Right hindlimb (tissue), 1 donor: ENCODE results near the gene SLC25A42.
"Not testable (repeated sequence)": the region's sequence is repeated elsewhere in the genome, so short reads cannot be mapped to it uniquely, and the experiment has no call there.

Source experiments
- DNase-seq: peaks from one replicate; pipeline ENCODE4 v3.0.0-alpha.2; 2018

Gene SLC25A42, protein sequence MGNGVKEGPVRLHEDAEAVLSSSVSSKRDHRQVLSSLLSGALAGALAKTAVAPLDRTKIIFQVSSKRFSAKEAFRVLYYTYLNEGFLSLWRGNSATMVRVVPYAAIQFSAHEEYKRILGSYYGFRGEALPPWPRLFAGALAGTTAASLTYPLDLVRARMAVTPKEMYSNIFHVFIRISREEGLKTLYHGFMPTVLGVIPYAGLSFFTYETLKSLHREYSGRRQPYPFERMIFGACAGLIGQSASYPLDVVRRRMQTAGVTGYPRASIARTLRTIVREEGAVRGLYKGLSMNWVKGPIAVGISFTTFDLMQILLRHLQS

DNA sequence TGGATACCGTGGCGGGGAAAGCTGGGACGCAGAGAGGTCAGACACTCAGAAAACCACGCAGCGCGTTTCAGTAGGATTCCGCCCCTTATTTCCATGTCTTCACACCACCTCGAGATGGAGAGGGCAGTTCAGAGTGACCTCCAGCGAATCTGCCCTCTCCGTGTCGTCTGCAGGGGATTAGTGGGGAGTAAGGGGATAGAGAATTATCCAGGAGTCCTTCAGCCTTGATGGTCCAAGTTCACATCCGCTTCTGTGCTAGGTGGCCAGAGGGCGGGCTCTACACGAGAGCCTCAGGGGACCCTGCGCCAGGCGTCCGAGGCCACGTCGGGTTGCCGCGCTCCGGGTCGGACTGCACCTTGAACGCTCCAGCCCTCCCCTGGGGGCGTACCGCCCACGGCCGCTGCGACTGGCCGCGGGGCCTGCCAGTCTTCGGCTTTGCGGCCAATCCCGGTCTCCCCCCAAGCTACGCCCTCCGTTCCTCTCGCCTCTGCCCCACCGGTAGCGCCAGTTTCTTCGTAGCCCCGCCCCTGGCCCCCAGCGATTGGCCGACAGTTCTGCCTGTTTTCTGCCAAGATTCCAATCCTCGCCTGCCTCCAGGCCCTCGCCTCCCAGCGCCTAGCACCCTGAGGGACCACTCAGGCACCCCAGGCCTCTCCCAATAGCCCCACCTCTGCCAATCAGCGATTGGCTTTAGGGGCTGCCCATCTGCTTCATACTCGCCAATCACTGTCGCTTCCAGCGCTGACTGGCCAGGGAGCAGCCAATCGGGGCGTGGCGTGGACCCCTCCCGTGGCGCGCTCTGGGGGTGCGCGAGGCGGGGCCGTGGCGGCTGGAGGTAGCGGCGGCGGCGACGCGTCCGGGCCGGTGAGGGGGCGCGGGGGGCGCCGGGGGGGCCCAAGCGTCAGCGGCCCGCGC lies at the start of gene SLC25A42:
TSS of gene SLC25A42 (plus strand) at position 812 of the 915 bp plus-strand sequence. CDS start 32,131 bp downstream, outside the sequence.
- DNase-seq = peak; percentile 100

DNA sequence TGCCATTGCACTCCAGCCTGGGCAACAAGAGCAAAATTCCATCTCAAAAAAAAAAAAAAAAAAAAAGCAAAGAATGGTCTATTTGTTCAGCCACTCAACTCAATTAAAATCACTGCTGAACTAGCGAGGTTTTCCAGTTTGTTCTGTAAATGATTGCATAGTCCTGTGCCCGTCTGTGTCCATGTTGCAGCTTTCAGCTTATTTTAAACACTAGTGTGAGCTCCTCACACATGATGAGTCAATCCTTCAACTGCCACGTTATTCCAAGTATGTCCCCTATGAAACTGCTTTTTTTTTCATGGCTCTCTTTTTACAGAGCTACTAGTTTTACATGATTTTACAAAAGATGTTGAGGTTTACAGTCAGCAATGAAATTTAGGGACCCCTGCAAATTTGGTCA lies 42.7 kb upstream of the SLC25A42 start:
- DNase-seq = no peak

DNA sequence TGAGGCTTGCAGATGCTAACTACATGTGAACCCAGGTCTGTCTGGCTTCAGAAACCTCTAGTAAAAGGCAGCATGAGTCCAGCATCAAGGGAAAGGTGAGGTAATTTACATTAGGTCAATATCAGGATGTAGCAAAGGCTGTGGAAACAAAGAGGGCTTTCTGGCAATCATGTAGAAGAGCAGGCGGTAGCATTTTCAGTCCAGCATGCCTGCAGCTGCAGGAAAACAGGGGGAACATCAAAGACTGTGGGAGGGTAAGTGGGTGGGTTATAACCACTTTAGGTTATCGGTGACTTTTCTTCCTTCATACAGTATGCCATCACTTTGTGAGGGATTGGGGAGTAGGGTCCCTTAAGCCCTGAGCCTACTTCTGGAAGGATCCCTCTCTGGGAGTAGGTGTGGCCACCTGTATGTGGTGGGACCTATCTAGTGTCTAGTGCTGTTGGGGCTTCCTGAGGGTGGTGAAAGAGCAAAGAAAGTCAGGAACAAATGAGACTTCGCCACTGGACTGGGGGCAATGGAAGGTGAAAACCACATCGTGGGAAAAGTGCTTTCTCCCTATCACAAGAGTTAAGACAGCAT lies 41.3 kb upstream of the SLC25A42 start:
- no peak for DNase-seq

DNA sequence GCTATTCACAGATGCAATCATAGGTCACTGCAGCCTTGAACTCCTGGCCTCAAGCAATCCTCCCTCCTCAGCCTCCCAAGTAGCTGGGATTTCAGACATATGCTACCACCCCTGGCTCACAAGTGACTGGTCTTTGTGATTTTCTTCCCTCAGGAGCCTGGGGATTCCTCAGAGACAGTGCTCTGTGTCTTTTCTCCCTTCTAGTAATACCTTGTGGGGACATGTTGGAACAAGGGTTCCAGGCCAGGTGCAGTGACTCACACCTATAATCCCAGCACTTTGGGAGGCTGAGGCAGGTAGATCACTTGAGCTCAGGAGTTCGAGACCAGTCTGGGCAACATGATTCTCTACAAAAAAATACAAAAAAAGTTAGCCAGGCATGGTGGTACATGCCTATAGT lies 40.4 kb upstream of the SLC25A42 start:
- DNase-seq = not testable (repeated sequence)

DNA sequence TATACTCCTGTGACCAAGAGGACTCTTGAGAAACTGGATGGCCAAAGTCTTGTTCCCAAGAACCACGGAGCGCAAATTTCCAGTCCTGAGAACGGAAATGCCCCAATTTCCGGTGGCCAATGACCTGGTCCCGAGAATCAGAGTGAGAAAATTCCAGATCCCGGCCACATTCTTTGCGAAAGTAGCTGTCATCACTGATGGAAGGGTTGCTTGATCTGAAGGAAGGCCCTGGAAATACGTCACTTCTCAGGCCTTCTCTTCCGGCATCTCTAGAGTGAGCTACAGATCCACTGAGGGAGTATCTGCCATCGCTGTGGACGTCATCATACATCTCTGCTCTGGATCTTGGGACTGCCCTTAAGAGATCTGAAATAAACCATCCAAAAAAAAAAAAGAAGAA lies 37.9 kb upstream of the SLC25A42 start:
- no peak for DNase-seq

DNA sequence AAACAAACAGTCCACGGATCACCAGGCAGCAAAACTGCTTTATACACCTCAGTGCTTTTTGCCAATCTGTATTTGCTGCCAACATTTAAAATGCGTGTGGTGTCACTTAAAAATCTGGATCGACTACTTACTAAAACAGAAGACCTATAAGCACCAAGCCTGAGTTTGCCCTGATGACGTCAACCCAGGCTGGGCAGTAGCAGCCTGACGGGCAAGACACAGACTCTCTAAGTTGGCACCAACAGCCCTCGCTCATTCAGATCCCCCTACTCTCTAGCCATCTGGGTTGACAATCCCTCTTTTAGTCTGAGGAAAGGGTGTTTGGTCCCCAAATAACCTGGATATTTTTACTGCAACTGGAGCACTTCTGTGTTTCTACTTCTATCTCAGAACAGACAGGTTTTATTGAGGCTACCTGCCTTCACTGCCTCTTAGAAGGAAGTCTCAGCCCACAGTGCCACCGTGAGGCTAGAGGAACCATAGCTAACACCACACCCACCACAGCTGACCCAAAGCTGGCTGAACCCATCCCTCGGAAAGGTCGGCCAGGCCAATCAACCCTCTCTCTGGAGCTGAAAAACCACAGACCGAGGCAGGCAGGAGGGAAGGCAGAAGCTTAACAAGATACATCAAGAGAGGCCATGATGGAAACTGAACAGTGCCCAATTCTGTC lies 37.4 kb upstream of the SLC25A42 start:
- no peak for DNase-seq

DNA sequence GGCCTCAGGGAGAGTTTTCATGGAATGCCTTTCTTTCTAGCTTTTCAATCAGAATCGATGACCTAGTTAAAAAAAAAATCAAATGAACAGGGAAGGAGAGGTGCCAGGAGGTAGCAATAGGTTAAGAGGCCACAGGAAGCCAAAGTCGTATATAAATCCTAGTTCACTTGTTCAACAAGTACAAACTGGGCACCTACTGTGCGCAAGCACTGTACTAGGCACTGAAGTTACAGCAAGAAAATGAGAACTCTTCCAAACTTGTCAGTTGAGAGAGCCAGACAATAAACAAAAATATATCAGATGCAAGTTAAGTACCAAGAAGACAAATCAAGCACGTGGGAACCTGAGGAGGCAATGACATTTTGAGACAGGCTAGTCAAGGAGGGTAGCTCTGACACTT lies 36.6 kb upstream of the SLC25A42 start:
- no peak for DNase-seq

DNA sequence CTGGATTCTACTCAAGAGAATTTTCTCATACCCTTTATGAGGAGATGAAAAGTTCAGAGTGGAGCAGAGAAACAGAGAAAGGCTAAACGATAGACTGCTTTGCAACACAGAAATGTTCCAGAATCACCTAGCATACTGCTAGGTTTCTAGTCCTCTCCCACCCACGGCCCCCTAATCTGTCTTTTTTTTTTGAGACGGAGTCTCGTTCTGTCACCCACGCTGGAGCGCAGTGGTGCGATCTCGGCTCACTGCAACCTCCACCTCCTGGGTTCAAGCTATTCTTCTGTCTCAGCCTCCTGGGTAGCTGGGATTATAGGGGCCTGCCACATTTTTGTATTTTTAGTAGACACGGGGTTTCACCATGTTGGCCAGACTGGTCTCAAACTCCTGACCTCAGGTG lies 35.3 kb upstream of the SLC25A42 start:
- no peak for DNase-seq

DNA sequence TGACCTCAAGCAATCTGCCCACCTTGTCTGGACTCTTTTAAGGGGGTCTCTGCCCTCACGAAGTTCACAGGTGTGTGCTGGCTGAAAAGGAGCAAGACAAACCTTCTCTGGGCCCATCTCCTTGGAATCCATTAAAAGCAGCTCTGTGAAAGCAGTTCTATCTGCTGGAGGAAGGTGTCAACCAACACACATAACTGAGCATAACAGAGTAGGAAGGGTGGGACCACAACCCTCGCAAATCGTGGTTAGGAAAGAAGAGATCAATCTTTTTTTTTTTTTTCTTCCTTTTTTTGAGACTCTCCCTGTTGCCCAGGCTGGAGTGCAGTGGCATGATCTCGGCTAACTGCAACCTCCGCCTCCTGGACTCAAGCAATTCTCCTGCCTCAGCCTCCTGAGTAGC lies 31.9 kb upstream of the SLC25A42 start:
- DNase-seq = no peak

DNA sequence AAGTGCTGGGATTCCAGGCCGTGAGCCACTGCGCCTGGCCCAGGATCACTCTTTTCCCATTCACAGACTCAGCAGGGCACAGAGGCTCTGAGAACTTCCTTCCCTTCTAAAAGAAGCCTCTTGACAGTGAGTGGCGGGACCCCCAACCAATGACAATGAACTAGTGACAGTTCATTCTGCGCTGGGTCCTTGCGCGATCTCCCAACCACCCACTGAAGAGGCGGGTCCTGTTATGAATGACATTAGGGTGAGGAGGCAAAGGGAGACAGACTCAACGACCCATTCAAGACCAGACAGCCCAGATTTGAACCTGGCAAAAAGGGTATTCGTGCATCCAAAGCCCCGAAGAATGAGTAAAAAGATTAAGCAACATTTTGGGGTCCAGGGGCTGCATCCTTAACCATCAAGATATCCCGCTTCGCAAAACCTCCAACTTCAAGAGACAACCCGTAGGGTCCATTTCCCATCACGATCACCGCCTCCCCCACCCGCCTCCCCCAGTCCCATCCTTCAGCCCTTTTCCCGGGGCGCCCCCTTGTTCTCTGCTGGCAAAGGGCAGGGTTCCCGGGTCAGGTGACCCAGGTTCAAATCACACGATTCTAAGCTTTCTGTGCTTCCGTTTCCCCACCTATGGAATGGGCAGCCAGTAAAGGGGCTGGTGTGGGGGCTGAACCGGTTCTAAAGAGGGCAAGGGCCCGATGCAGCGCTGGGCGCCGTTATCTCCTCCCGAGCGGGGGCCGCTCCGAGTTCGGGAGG lies 31.2 kb upstream of the SLC25A42 start:
- peak; percentile 92 for DNase-seq

DNA sequence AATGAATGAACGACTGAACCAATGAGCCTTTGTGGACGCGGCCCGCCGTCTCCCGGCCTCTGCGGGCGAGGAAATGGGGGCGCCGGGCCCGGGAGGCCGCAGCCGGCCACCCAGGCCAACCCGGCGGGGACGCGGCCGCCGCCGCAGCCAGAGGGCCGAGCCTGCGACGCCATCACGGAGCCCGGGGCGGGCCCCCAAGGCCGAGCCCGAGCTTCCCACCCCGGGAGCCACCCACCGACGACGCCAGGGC lies 30.7 kb upstream of the SLC25A42 start:
- DNase-seq = no peak

DNA sequence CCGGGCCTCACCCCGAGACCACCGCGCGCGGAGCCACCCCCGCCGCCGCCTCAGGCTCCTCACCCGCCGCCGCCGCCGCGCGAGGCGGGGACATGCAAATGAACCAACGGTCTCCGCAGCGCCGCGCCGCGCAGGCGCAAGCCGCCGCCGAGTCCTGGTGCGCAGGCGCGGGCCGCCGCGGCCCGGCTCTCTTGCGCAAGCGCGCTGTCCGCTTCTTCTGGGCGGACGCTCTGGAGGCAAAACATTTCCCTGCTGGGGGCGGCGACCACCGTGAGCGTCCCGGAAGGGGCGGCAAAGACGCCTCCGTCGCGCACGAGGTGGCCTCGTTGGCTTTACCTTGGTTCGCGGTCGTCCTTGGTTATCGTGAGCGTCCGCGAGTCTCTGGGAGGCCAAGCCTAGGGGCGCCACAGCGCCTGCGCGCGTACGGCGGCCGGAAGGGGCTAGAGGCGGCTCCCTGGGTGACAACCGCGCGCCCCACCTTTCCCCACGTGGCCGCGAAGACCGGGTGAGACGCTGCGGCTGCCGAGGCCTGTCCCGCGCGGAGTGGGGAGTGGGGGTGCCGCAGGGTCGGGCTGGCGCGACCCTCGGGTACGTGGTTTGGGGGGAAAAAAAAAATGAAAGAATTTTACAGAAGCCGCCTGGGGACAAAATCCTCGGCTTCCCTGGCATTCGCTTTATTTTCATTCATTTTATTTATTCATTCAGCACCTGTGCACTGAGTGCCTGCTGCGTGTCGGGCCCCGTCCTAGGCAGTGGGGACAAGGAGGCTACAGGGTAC lies 30.2 kb upstream of the SLC25A42 start, which contains the start of the genes ARMC6 and SUGP2:
TSS of gene ARMC6 (plus strand) at position 178 of the 778 bp plus-strand sequence. CDS start 607 bp downstream, outside the sequence.
TSS of gene SUGP2 (minus strand) at position 92 of the 778 bp plus-strand sequence. CDS start 2,446 bp downstream, outside the sequence.
- peak; percentile 94 for DNase-seq

DNA sequence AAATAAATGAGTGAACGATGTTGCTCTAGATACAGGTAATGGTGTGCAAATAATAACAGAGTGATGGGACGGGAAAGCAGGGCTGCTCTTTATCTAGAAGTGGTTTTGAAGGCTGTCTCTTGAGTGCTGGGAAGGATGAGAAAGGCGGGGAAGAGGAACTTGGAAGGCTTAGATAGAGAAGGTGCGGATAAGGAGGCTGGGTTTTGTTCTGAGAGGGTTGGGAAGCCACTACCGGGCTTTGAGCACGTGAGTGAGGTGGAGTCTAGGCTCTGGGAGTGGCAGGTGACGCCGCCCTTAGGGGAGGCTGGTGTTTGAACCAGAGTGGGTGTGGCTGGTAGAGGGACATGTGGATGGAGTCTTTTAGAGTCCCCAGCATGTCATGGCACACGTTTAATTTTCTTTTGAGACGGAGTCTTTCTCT lies 29.6 kb upstream of the SLC25A42 start:
- DNase-seq = peak; percentile 56

DNA sequence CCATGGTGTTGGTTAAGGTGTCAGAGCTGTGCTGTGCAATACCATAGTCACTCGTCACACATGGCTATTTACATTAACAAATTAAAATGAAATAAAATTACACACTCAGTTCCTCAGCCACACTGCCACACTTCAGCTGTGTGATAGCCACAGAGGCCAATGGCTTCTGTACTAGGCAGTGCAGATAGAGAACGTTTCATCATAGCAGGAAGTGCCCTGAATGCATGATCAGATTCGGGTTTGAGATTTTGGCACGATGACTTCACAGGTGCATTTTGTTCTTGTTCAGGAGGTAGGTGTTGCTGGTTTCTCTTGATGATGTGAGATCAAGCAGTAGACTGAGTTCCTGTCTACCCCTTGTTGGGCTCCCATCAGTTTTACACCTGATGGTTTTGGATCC lies 23.9 kb upstream of the SLC25A42 start:
- DNase-seq = no peak

DNA sequence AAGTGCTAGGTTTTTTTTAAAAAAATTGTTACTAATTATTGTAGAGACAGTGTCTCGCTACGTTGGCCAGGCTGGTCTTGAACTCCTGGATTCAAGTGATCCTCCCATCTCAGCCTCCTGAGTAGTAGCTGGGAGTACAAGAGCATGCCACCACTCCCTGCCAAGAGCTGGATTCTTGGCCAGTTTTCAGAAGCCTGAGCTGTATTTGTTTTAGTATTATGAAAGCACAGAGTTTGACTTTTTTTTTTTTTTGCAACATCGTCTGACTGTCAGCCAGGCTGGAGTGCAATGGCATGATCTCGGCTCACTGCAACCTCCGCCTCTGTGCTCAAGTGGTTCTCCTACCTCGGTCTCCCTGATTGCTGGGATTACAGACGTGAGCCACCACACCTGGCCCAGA lies 23.4 kb upstream of the SLC25A42 start:
- DNase-seq = no peak

DNA sequence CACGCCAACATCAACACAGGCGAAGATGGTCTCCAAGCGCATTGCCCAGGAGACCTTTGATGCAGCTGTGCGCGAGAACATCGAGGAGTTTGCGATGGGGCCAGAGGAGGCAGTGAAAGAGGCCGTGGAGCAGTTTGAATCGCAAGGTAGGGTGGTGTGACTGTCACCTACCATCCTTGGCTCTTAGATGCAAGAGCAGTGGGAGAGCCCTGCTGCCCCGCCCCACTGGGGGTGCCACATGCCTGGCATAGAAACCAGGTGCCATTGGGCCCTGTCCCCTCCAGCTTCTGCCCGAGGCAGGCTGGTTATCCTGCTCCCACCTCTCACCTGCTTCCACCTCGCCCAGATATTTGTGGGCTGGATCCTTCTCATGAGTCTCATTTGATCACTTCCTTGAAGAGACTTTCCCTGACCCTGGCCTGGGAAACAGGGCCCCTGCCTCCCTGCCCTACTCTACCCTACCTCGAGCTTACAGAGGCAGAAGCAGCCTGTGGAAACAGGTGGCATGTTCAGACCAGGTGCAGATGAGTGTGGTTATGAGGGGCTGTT lies 21.0 kb upstream of the SLC25A42 start:
- no peak for DNase-seq

DNA sequence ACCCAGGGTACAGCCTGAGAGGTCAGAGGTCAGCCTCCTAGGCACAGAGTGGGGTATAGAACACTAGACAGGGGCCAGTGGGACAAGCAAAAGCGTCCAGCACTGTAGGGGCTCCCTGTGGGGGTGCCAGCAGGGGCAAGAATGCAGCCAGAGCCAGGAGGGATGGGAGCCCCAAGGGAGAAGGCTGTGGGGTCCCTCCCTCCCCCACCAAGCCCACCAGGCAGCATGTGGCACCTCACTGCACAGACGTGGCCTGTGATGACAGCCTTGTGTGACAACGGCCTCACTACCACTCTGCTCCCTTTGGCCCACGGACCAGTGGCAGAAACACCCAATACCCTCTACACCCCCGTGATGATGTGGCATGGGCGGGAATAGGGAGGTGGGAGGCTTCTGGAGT lies 20.3 kb upstream of the SLC25A42 start:
- DNase-seq = no peak

DNA sequence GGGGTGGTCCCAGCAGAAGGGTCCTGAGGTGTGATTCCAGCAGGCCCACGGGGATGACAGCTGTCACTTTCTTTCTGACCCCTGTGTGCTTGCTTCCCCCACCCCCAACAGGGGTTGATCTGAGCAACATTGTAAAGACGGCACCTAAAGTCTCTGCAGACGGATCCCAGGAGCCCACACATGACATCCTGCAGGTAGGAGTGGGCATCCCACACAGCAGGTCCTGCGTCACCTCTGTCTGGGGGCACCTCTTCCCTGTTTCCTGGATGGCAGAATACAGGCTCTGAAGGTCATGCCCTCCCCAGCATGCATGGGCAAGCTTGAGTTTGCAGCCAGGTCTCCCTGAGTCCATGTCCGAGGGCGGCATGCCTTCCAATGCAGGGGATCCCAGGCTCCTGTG lies 19.9 kb upstream of the SLC25A42 start:
- DNase-seq = no peak

DNA sequence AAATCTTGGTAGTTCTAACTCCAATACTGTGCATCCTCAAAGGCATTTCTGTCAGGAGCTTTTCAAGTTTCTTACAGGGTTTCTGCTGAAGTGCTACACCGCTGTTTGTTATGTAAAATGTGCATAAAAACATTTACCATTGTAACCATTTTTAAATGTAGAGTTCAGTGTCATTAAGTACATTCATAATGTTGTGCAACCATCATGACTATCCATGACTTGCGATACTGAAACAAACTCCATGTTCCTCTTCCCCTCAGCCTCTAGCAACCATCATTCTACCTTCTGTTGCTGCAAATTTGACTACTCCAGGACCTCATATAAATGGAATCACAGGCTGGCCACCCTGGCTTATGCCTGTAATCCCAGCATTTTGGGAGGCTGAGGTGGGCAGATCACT lies 14.4 kb upstream of the SLC25A42 start:
- DNase-seq = no peak

DNA sequence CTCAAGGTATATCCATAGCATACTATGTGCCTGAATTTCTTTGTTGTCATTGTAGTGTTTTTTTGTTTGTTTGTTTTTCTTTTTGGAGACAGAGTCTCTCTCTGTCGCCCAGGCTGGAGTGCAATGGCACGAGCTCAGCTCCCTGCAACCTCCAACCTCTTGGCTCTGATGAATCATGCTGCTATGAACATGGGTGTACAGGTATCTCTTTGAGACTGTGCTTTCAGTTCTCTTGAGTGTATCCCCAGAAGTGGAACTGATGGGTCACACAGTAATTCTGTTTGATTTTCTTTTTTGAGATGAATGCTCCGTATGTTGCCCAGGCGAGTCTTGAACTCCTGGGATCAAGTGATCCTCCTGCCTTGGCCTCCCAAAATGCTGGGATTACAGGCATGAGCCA lies 13.7 kb upstream of the SLC25A42 start:
- DNase-seq = no peak

DNA sequence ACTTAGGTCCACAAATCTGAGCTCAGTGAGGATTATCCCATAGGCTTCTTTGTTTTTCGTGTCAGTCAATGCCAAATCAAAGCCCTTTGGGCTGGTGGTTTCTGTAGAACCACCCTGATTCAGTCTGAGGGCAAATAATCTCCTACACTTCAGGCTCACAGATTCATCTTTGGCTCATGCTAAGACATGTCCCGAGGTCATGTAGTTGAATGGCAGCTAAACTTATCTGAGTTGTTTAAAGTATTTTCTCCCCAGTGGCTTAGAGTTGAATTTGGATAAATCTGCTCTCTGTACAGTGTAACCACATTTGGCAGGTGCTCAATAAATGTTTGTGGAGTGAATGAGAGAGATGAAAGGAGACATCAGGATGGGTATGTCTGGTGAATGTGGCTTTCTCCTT lies 13.1 kb upstream of the SLC25A42 start:
- DNase-seq = no peak
